H1 (cell line): Measurements from ENCODE around the gene NKAIN2. TPM values are rescaled to one million over a fixed set of nuclear protein-coding genes. Genes with fewer than 3 reads are reported as not detected.

Experiments used
- CTCF ChIA-PET: fragments of 300-600 bp; sonication (Branson Sonifier 250); formaldehyde crosslinking; loops from one replicate; lab custom pipeline; 2021; ENCODE audit not compliant: partially characterized antibody; lab: Charles Lee
- POLR2A ChIA-PET: fragments of 300-600 bp; sonication (Branson Sonifier 250); formaldehyde crosslinking; loops from one replicate; lab custom pipeline; 2021; ENCODE audit warnings: inconsistent platforms; ENCODE audit not compliant: partially characterized antibody; lab: Charles Lee
- DNase-seq, 2 experiments: peaks; one replicate each; pipeline versions ENCODE4 v3.0.0 to v3.0.0-alpha.2; 2010 to 2022; ENCODE audit warnings: low spot score in 2 of 2, low read depth in 1 of 2, mixed read lengths in 1 of 2
- FAIRE-seq: peaks from 2 replicates; lab custom pipeline; 2011; peaks lifted over from hg19 to GRCh38; lab: Jason Lieb, UNC
- H2AFZ ChIP-seq: 2 replicates; pipeline ENCODE4 v1.8.1; 2012; ENCODE audit warnings: low read length, inconsistent platforms
- H2AK5ac ChIP-seq: 2 replicates; pipeline ENCODE4 v1.6.1; 2013; ENCODE audit warnings: low read depth, low read length
- H2BK120ac ChIP-seq: replicated peaks from 2 replicates; pipeline ENCODE3; 2013; ENCODE audit warnings: low read depth, low read length, inconsistent platforms
- H2BK12ac ChIP-seq: 2 replicates; pipeline ENCODE4 v1.6.1; 2013; ENCODE audit warnings: low read depth, low read length
- H2BK15ac ChIP-seq: 2 replicates; pipeline ENCODE4 v1.6.1; 2013; ENCODE audit warnings: low read length
- H2BK20ac ChIP-seq: 2 replicates; pipeline ENCODE4 v1.6.1; 2013; ENCODE audit warnings: low read length
- H2BK5ac ChIP-seq: 2 replicates; pipeline ENCODE4 v1.6.1; 2013; ENCODE audit warnings: low read depth, low read length
- H3K14ac ChIP-seq: 2 replicates; pipeline ENCODE4 v1.6.1; 2013; ENCODE audit warnings: inconsistent platforms; ENCODE audit not compliant: insufficient read length
- H3K18ac ChIP-seq: 2 replicates; pipeline ENCODE4 v1.6.1; 2013; ENCODE audit warnings: low read length; ENCODE audit errors: extremely low read depth
- H3K23ac ChIP-seq: 2 replicates; pipeline ENCODE4 v1.6.1; 2013; ENCODE audit warnings: inconsistent platforms; ENCODE audit not compliant: insufficient read length
- H3K23me2 ChIP-seq: 2 replicates; pipeline ENCODE4 v1.6.1; 2013; ENCODE audit warnings: low read depth, low read length
- H3K27ac ChIP-seq: 2 replicates; pipeline ENCODE4 v1.6.1; 2011; ENCODE audit warnings: low read depth, low read length, inconsistent platforms
- H3K27me3 ChIP-seq, 4 experiments: replicated peaks in 1 of 4; 1 replicate in 1 of 4; 2 replicates in 3 of 4; pipeline versions ENCODE4 v1.6.1 to v1.8.1; 2011 to 2013; ENCODE audit warnings: low read length in 3 of 4, mild to moderate bottlenecking in 3 of 4, inconsistent platforms in 2 of 4, mixed read lengths in 2 of 4, moderate library complexity in 1 of 4; ENCODE audit not compliant: control insufficient read depth in 3 of 4, insufficient read depth in 3 of 4; ENCODE audit errors: extremely low read depth in 1 of 4
- H3K36me3 ChIP-seq, 4 experiments: 2 replicates each; pipeline versions ENCODE4 v1.6.1 to v1.8.1; 2011 to 2013; ENCODE audit warnings: mild to moderate bottlenecking in 4 of 4, low read length in 3 of 4, moderate library complexity in 2 of 4, control low read depth in 1 of 4, inconsistent platforms in 1 of 4; ENCODE audit not compliant: insufficient read depth in 4 of 4, control insufficient read depth in 2 of 4
- H3K4ac ChIP-seq: replicated peaks from 2 replicates; pipeline ENCODE3; 2013; ENCODE audit warnings: low read length, low read depth, mixed read lengths, inconsistent platforms; ENCODE audit not compliant: insufficient read length
- H3K4me1 ChIP-seq, 4 experiments: replicated peaks in 1 of 4; 1 replicate in 1 of 4; 2 replicates in 3 of 4; pipeline versions ENCODE4 v1.6.1 to v1.8.1; 2011 to 2013; ENCODE audit warnings: low read length in 3 of 4, inconsistent platforms in 2 of 4, mixed read lengths in 1 of 4; ENCODE audit not compliant: insufficient read depth in 4 of 4, control insufficient read depth in 3 of 4
- H3K4me2 ChIP-seq, 2 experiments: 2 replicates each; pipeline versions ENCODE4 v1.6.1 to v1.8.1; 2011 to 2013; ENCODE audit warnings: low read depth in 2 of 2, low read length in 2 of 2, control low read depth in 1 of 2, inconsistent platforms in 1 of 2, mild to moderate bottlenecking in 1 of 2; ENCODE audit not compliant: insufficient read depth in 1 of 2
- H3K4me3 ChIP-seq, 4 experiments: fragments of 200-600, 300-600 bp in 1 of 4; sonication (generic), shearing (Covaris generic), sonication (Bioruptor Twin) in 1 of 4; 2 replicates each; pipeline versions ENCODE4 v1.5.1 to v1.8.1; 2011 to 2016; ENCODE audit warnings: low read length in 4 of 4, low read depth in 3 of 4, control low read depth in 2 of 4, inconsistent platforms in 2 of 4, mild to moderate bottlenecking in 2 of 4, mixed read lengths in 1 of 4, moderate library complexity in 1 of 4; ENCODE audit not compliant: insufficient read depth in 2 of 4; ENCODE audit errors: extremely low read depth in 1 of 4
- H3K56ac ChIP-seq: replicated peaks from 2 replicates; pipeline ENCODE3; 2013; ENCODE audit warnings: low read depth, mild to moderate bottlenecking, mixed read lengths, low read length, inconsistent platforms; ENCODE audit not compliant: insufficient read length
- H3K79me1 ChIP-seq: 2 replicates; pipeline ENCODE4 v1.6.1; 2013; ENCODE audit warnings: low read depth, low read length, control low read depth
- H3K79me2 ChIP-seq, 2 experiments: 2 replicates each; pipeline versions ENCODE4 v1.6.1 to v1.8.1; 2012 to 2013; ENCODE audit warnings: low read length in 2 of 2, mild to moderate bottlenecking in 2 of 2, inconsistent platforms in 1 of 2; ENCODE audit not compliant: insufficient read depth in 2 of 2, control insufficient read depth in 1 of 2
- H3K9ac ChIP-seq, 4 experiments: replicated peaks in 1 of 4; 1 replicate in 1 of 4; 2 replicates in 3 of 4; pipeline versions ENCODE4 v1.6.1 to v1.8.1; 2011 to 2013; ENCODE audit warnings: low read depth in 3 of 4, low read length in 3 of 4, control low read depth in 2 of 4, mild to moderate bottlenecking in 2 of 4, moderate library complexity in 2 of 4, inconsistent platforms in 1 of 4; ENCODE audit errors: extremely low read depth in 1 of 4
- H3K9me3 ChIP-seq, 2 experiments: 2 replicates each; pipeline versions ENCODE4 v1.6.1 to v1.8.1; 2012 to 2013; ENCODE audit warnings: mild to moderate bottlenecking in 2 of 2, moderate library complexity in 2 of 2, control low read depth in 1 of 2, inconsistent platforms in 1 of 2, low read depth in 1 of 2, low read length in 1 of 2, mixed read lengths in 1 of 2; ENCODE audit not compliant: insufficient read depth in 2 of 2
- H4K20me1 ChIP-seq, 2 experiments: replicated peaks in 1 of 2; 2 replicates each; pipeline versions ENCODE3 to v1.8.1; 2011 to 2013; ENCODE audit warnings: inconsistent platforms in 2 of 2, low read length in 2 of 2, mild to moderate bottlenecking in 1 of 2; ENCODE audit not compliant: insufficient read depth in 2 of 2, control insufficient read depth in 1 of 2
- H4K5ac ChIP-seq: 2 replicates; pipeline ENCODE4 v1.6.1; 2013; ENCODE audit warnings: low read length, low read depth, mixed read lengths, inconsistent platforms; ENCODE audit not compliant: insufficient read length
- H4K8ac ChIP-seq: 2 replicates; pipeline ENCODE4 v1.8.0; 2013; ENCODE audit warnings: mild to moderate bottlenecking, moderate library complexity, low read length, inconsistent platforms; ENCODE audit not compliant: insufficient read depth; ENCODE audit errors: extremely low read depth
- H4K91ac ChIP-seq: replicated peaks from 2 replicates; pipeline ENCODE3; 2013; ENCODE audit warnings: low read length, mixed read lengths, inconsistent platforms; ENCODE audit not compliant: insufficient read length
- ATF2 ChIP-seq: IDR thresholded peaks from 2 replicates; pipeline ENCODE4 v1.6.1; 2012; ENCODE audit warnings: low read length, inconsistent platforms
- EP300 ChIP-seq, 2 experiments: IDR thresholded peaks; 1 replicate in 1 of 2; 2 replicates in 1 of 2; pipeline ENCODE4 v1.6.1; 2011 to 2012; ENCODE audit warnings: low read depth in 2 of 2, low read length in 2 of 2, mild to moderate bottlenecking in 2 of 2, borderline replicate concordance in 1 of 2, inconsistent platforms in 1 of 2, moderate library complexity in 1 of 2
- POU5F1 ChIP-seq: IDR thresholded peaks from 2 replicates; pipeline ENCODE4 v1.6.1; 2011; ENCODE audit warnings: low read depth, mild to moderate bottlenecking, low read length, moderate library complexity
- SP4 ChIP-seq: IDR thresholded peaks from 2 replicates; pipeline ENCODE4 v1.6.1; 2012; ENCODE audit warnings: low read length, inconsistent platforms
- SRF ChIP-seq: IDR thresholded peaks from 2 replicates; pipeline ENCODE4 v1.6.1; 2011; ENCODE audit warnings: mild to moderate bottlenecking, low read depth, low read length, moderate library complexity
- TAF1 ChIP-seq: IDR thresholded peaks from 2 replicates; pipeline ENCODE4 v1.6.1; 2011; ENCODE audit warnings: mild to moderate bottlenecking, low read depth, low read length
- ZNF274 ChIP-seq: IDR thresholded peaks from 2 replicates; pipeline ENCODE4 v1.7.0; 2012; ENCODE audit warnings: low read length, borderline replicate concordance; ENCODE audit errors: extremely low read depth
- polyA plus RNA-seq, 7 experiments: library from polyadenylated mRNA; depleted of rRNA in 3 of 7; stranded (reverse) in 5 of 7; unstranded in 2 of 7; fragments of >200 nt in 5 of 7; fragments of 200-250 nt in 2 of 7; gene quantifications; 1 replicate in 5 of 7; 2 replicates in 1 of 7; 4 replicates in 1 of 7; pipeline versions ENCODE4 v1.2.1 to v1.2.3, GENCODE V29; 2011 to 2013; ENCODE audit warnings: missing spikeins in 2 of 7, mixed read lengths in 2 of 7
- total RNA-seq: library from RNA; stranded (reverse); fragmentation: NEBNext Ultra II Directional; extraction: Animal tissue kit (Norgen Biotek cat#: 25700); gene quantifications from 2 replicates; pipeline ENCODE4 v1.2.1, GENCODE V29; 2021

NKAIN2 gene
- total and polyA plus RNA-seq, 2 of the 8 experiments (the other 6 are each of a cell fraction or from before 2014, with no cell fraction given), result 0.20 to 0.34 TPM

DNA sequence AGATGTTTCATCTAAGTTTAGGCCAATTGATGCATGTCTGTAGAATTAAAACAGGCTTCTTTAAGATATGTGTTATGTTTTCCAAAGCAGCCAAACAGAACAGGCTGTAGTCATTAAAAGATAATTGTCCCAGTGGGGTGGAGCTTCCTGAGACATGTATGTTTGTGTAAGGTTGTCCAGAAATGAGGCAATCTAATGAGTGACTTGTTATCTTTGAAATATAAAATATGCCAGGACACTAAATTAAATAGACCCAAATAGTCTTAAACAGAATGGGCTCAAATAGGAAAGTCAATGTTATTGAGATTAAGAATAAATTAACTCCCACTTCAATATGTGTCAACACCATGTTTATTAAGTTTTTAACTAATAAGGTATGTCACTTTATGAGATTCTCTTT, 953.9 kb downstream of the NKAIN2 start:
- ChIA-PET CTCF (interaction anchor here (1.2 to 1.3 kb wide), 3 partner anchors 97 to 1042 kb away, joined by 3 read pairs; no protein-coding TSS in a partner anchor), POLR2A (no interaction called here)
- H2BK5ac ChIP-seq, result no peak overlapping the region

More for the DNA sequence above, 953.9 kb downstream of the NKAIN2 start:
- Histone ChIP-seq H2AFZ (no peak overlapping the region), H3K4me3 (no peak overlapping the region), H2BK20ac (no peak overlapping the region), H3K9me3 (no peaks in the 10 kb centered on the region), H3K9ac (no peak overlapping the region), H4K91ac (no peak overlapping the region), H3K27me3 (no peaks in the 10 kb centered on the region), H2BK15ac (no peak overlapping the region), H3K4me1 (no peaks in the 10 kb centered on the region), H4K5ac (no peak overlapping the region), H3K79me2 (no peaks in the 10 kb centered on the region), H3K23me2 (peaks cover 2% of the 10 kb centered on the region; the same call in 1 of the 2 replicates), H3K4ac (no peak overlapping the region), H3K23ac (no peak overlapping the region), H4K20me1 (no peaks in the 10 kb centered on the region), H3K79me1 (no peaks in the 10 kb centered on the region), H3K4me2 (no peak overlapping the region), H2BK120ac (no peak overlapping the region), H2BK12ac (no peak overlapping the region), H3K56ac (no peak overlapping the region), H3K36me3 (no peaks in the 10 kb centered on the region), H3K14ac (no peak overlapping the region), H3K27ac (no peak overlapping the region), H2AK5ac (no peak overlapping the region), H4K8ac (no peak overlapping the region), H3K18ac (no peak overlapping the region)
- FAIRE-seq (no peak), DNase-seq (no peak)
- TF ChIP-seq SRF (no peak), EP300 (IDR thresholded peaks at IDR 0.05; ENCODE audit: borderline replicate concordance in 1 of 2, low read depth in 2 of 2, low read length in 2 of 2) (no peak), POU5F1 (no peak), ATF2 (no peak), TAF1 (no peak), SP4 (no peak), ZNF274 (no peak)
